ENCODE measurements around the gene ELFN1.

DNA sequence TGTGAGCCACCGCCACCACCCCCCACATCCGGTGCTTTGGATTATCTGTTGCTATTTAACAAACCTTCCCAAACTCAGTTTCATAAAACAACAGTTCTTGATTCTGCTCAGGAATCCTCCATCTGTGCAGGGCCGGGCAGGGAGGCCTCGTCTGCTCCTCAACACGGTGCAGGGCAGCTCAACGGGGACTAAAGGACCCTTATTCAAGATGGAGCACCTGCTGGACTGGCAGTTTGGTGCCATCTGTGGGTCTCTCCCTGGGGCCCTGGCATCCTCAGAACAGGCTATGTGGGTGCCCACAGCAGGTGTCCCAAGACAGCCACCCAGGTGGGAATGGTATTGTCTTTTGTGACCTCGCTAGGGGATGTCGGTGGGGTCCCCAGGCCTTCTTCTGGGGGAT lies 31.0 kb upstream of the ELFN1 start:
- TF ChIP-seq, protein P1, sequence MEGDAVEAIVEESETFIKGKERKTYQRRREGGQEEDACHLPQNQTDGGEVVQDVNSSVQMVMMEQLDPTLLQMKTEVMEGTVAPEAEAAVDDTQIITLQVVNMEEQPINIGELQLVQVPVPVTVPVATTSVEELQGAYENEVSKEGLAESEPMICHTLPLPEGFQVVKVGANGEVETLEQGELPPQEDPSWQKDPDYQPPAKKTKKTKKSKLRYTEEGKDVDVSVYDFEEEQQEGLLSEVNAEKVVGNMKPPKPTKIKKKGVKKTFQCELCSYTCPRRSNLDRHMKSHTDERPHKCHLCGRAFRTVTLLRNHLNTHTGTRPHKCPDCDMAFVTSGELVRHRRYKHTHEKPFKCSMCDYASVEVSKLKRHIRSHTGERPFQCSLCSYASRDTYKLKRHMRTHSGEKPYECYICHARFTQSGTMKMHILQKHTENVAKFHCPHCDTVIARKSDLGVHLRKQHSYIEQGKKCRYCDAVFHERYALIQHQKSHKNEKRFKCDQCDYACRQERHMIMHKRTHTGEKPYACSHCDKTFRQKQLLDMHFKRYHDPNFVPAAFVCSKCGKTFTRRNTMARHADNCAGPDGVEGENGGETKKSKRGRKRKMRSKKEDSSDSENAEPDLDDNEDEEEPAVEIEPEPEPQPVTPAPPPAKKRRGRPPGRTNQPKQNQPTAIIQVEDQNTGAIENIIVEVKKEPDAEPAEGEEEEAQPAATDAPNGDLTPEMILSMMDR (IDR thresholded peaks at IDR 0.05), result no peak
- no peak for TF ChIP-seq POLR2A (IDR thresholded peaks at IDR 0.05)
